GM18499 (cell line): ENCODE data around the gene DYNLRB1.

Experiments used
- ATAC-seq: cut with Tn5 transposase; IDR thresholded peaks from one replicate; pipeline ENCODE4 v1.9.1; 2021; ENCODE audit warnings: moderate number of reproducible peaks; ENCODE audit not compliant: insufficient read depth, unreplicated experiment

Gene DYNLRB1

DNA sequence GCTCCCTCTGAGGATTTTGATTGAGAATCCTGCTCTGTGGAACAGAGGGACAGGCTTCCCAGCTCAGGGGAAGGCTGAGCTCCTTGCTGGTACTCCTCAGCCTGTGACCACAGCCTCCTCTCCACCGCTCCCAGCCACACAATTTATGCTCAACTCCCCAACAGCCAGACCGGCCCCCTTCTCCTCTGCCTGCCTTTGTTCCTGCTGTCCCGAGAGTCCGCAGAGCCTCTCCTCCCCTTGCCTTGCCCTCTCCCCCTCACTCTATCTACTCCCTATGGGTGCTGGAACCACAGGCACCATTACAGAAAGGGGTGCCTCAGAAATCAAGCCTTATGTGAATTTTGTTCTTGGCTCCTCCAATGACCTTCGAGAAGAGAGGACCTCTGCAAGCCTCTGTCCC is 58.2 kb downstream of the DYNLRB1 start:
- ATAC-seq = no peak

DNA sequence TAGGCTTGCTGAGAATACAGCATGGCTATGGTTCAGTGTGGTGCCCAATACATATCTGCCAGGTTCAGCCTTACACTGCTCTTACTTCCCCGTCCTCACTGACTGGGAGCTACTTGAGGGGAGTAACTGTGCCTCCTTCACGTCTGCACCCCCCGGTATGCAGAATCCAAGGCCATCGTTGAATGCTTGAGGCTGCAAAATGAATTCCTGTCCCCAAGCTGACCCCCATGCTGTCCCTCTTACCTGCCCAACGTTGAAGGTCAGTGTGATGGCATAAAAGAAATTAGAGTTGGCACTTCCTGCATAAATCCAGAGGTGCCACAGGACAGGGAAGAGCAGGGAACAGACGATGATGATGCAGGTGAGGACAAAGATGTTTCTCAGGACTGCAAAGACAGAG is 58.6 kb downstream of the DYNLRB1 start:
- no peak for ATAC-seq

DNA sequence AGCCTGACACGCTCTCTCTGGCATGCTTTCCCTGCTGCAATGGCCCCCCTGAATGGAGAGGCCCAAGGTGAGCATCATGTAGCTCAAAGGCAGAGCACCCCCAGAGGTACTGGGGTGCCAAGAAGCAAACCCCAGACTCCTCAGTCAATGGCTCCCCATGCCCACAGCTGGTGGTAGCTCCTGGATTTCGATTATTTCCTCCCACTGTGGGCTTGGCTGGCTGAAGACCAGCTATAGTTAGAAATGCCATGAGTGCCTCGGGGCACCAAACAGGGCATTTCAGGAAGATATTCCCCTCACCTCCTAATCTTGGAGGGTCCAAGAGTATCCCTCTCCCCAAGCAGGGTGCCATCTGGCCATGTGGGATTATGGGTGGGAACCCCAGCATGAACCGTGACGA is 59.0 kb downstream of the DYNLRB1 start:
- ATAC-seq = no peak

DNA sequence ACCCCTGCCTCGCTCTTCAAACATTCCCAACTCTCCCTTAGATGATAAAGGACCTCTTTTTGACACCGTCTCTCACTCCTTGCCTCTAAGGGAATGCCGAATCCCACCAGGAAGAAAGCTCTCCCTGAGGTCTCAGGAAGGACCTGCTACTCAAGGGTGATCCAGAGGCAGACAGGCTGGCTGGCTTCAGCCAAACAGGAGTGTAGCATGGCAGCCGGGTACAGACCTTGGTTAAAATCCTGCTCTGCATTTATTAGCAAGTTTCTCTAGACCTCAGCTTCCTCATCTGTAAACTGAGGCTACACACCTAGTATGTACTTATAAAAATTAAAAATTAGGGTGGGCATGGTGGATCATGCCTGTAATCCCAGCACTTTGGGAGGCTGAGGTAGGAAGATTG is 59.5 kb downstream of the DYNLRB1 start:
- no peak for ATAC-seq

DNA sequence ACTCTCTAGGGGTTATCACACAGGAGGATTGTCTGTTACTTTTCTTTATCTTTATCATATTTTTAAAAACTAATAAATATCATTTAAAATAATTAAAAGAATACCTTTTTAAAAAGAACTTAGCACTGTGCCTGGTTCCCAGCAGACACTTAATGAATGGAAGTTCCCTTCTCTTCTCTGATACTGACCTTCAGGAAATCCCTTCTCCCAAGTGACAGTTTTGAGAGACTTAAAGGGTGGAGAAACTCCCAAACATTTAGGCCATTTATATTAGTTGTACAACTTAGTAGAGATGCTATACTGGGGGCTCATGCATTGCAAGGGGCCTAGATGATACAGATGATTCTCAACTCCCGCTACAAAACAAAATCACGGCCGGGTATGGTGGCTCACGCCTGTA is 60.8 kb downstream of the DYNLRB1 start:
- ATAC-seq = no peak

DNA sequence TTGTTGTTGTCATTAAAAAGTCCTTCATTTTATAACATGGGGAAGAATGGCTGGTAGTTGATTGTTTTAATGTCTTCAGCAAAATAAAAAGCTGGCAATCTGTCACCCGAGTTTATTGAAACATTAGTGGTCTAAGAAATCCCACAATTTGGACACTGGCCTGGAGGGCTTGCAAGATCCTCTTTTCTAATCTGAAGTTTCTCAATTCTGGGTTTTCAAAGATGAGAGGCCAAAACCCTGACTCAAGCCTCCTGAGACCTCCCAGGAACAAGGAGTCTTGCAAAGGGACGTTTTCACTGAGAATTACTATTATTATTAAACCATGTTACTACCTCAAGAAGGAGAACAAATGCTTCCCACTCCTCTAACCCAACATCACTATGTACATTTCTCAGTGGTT is 61.8 kb downstream of the DYNLRB1 start:
- ATAC-seq = no peak

DNA sequence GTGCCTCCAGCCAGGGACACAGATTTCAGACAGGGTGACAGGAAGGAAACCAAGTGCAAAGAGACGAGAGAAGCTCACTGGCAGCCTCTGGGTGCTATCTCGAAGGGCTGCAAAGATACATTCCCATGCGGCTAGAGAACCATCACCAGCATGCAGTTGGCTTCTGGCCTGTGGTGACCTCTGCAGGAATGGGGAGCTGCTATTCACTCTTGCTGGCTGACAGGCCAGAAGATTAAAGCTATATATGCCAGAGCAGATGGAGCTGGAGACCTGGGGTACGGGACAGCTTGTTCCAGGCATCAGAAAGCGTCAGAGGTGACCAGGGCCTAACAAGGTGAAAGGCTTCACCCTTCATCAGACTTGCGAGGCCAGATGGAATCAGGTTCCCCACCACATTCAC is 62.3 kb downstream of the DYNLRB1 start:
- no peak for ATAC-seq

DNA sequence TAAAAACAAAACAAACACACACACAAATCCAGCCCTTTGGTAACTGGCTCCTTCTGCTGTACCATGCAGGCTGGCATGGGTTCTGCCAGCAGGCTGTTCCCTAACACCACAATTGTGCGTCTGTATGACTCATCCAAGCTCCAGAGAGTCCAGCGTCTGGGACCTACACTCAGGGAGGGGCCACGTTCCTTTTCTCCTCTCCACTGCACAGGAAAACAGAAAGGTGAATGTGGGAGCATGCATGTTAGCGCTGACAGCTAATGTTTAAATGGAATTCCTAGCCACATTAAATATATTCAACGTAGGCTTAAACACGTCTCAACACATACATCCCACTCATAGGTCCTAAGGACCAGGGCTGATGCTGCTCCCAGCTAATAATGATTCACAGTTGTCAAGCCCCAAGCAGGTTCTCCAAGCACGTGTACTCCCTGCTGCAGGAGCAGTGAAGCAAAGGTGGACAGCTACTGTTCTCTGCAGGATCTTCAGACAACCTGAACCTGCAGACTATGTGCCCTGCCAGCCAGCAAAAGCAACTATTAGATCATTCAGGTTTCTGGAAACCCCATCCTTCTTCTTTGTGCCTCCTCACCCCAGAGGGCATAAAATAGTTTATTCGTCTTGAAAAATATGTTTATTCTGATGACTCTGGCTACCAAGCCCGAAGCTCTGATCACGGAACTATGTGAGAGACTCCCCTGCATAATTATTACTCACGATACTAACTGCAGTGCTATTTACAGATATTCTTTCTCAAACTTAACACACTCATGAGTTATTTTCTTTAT is 63.2 kb downstream of the DYNLRB1 start:
- ATAC-seq = no peak

DNA sequence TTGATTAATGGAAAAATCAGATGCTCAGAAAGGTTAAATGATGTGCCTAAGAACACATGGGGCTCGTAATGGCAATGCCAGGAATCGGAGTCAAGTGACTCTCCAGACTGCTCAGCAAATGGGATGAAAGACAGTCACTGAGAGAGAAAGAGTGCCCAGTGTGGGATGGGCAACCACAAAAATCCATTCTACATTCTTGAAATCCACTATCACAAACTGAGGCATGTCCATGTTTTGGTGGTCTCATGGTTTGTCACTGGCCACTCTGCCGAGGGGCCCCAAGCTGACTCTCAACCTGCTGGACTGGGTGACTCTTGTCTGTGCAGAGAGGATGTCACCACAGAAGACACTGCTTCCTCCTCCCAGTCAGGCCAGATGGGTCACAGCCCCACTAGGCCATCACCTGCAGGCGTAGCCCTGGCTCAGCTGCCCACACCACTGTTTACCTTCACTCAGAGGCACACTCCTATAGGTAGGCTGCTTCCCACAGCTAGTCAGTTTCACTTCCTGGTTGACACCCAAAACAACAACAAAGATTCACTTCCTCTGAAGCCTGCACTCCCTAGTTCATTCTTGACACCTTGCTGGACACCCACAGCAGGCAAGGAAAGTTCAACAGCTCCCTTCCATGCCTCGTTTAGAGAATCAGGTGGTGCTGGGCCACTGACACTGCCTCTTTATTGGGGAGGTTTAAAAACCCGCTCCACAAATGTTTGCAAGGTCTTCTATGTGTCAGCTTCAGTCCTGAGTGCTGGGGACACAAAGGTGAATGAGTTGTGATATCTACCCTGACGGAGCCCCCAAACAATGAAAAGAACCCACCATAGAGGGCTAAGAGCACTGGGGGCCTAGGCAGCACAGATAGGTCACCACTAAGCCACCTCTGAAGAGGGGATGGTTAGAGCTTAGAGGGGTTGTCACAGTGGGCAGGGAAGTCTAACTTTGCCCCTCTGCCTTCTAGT is 64.0 kb downstream of the DYNLRB1 start:
- ATAC-seq = no peak

DNA sequence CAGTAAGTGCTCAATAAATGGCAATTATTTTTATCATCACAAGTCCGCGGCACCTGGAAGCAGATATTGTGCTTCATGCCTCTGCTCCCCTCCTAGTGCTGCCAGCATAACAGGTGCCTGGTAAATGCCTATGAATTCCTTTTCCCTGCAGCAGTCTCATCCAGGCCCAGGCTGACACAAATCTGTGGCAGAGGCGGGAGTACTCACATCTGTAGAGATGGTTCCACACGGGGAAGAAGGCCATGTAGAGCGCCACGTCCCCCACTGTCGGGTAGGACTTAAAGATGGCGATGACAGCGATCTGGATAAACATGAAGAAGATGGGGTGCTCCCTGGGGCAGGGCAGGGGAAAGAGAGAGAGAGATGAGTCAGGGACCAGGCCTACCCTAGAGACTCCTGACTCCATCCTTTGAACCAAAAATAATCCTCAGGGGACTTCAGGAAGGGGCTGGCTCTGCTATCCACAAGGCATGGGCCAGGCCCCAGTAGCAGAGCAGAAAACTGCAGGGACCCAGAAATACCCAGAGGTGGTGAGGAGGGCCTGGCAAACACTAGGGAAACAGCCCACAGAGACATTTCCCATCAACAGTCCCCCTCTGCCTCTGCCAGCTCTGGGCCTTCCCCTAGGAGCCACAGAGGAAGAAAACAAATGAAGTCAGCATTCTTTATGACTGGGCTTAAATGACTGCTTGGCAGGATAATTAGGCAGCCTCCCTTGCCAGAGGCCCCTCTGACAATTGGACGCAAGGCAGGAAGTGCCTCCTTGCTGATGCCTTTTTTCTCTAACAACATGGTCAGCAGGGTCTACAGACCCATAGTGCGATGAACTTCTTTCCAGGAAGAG is 65.3 kb downstream of the DYNLRB1 start:
- no peak for ATAC-seq

DNA sequence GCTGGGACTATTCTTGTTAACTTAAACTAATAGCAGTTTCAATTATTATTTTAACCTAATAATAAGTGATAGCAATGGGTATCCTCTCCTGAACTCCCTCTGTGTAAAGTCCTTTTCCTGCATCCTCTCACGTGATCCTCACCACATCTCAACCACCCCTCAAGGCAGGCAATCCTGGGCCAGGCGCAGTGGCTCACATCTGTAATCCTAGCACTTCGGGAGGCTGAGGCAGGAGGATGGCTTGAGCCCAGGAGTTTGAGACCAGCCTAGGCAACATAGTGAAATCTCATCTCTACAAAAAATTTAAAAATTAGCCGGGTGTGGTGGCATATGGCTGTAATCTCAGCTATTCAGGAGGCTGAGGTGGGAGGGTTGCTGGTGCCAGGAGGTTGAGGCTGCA is 66.0 kb downstream of the DYNLRB1 start:
- no peak for ATAC-seq

DNA sequence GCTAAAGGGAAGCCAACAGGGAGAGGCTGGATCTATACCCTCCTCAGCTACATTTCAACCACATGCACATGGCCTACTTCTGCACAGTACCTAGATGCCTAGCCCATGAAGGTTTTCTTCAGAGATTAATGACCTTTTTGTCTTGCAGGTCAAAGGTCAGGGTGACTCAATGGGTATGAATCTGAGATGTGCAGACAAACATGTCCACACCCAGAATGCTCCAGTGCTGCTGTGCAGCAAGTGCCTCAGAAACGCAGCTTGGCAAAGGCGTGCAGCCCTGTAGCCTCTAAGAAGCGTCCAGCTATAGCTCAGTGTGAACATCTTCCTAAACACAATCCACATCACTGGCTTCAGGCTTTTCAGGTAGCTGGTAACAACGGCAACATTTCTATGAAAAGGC is 66.7 kb downstream of the DYNLRB1 start:
- no peak for ATAC-seq

DNA sequence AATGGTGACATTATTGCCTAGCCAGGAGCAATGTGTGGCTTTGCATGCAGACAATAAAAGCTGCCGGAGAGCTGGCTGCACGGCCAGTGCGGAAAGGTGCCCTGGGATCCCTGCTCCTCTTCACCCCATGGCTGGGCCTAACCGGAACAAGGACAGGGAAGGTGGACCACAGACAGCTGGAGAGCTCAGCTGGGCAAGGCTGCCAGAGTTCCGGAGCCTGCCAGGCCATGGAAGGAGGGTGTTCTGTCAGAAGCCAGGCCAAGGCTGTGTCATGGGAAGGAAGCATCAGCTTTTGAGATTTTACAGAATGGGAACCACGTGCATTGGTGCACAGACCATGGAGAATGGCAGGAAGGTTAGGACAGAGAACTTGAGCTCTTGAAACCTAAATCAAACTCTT is 67.3 kb downstream of the DYNLRB1 start:
- ATAC-seq = no peak

DNA sequence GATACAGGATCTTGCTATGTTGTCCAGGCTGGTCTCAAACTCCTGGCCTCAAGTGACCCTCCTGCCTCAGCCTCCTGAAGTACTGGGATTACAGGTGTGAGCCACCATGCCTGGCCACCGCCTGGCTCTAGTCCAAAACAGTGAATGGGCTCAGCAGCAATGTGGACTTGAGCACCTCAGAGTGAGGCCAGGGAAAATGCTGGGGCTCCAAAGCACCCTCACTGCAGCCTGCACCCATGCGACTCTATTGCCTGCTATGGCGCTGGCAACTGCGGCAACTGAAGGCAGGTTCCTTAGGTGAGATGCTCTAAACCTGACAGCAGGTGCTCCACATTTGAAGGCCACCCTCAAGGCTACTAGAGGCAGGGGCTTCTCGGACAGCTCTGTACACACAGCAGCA is 68.8 kb downstream of the DYNLRB1 start:
- no peak for ATAC-seq

DNA sequence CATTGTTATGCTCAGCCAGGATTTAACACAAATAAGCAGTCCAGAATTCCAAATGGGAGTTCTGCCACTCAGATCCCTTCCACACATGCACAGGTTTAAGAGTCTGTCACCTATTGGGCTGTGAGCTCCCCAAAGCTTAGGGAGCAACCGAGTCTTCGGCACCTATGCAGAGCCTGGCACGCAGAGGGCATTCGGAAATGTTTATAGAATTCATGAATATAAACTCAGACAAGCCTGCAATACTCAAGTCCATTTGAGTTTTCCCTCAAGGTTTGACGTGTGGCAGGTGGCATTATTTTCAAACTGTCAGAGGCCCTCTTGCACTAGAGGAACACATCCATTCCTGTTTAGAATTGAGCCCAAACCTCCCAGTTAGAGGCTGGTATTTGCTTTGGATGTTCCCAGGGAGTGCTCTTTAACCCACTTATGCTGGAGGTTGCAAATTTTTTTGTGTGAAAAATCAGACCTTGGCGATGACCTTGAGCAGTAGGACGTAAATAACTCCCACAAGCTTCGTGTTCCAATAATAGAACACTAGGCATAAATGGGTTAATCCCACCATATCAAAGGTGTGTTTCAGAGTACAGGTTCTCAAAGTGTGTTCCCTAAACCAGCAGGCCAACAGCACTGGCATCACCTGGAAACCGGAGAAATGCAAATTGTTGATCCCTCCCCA is 70.4 kb downstream of the DYNLRB1 start:
- ATAC-seq = no peak
